HG03139 (cell line): ENCODE data around the gene CCDC148.
A peak's percentile ranks its signal among the peaks of the same experiment; 100 is the strongest.

Experiments used
- ATAC-seq: cut with Tn5 transposase; IDR thresholded peaks from one replicate; pipeline ENCODE4 v1.9.1; 2021; ENCODE audit not compliant: unreplicated experiment

CCDC148 gene

DNA sequence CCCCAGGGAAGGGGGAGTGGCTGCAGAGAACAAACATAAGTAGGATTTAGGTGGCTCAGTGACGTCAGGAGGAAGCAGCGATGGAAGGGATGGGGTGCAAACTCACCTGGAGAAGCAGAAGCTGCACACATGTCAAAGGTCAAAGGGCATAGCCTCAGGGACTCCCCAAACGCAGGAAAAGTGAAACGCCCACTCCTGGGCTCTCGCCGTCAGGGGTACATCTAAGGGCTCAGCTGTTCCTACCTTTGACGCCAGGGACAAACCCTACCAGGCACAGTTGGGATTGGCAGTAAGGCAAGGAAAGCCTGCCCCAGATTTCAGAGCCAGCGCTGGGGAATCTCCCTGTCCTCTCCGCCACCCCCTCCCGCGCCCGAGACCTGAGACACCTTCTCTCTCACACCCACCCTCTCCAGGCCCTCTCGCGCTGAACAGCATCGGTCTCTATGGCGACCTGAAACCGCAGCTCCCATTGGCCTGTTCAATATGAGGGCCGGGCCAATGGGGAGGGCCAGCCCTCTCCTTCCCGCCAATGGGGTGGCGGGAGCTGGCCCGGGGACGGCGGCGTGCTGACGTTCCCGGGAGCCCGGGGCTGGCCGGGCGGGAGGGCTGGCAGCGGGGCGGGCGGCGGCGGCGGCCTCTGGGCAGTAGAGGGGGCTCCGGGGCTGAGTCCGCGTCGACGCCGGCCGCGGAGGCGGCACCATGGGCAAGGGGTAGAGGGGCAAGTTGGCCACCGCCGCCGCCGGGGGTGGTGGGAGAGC lies at the start of gene CCDC148, which contains the start of gene PKP4:
TSS of gene CCDC148 (minus strand) at position 445 of the 758 bp plus-strand sequence. CDS start at position 131, 314 bp downstream.
TSS of gene PKP4 (plus strand) at position 644 of the 758 bp plus-strand sequence. CDS start 76,233 bp downstream, outside the sequence.
- peak; percentile 94 for ATAC-seq

DNA sequence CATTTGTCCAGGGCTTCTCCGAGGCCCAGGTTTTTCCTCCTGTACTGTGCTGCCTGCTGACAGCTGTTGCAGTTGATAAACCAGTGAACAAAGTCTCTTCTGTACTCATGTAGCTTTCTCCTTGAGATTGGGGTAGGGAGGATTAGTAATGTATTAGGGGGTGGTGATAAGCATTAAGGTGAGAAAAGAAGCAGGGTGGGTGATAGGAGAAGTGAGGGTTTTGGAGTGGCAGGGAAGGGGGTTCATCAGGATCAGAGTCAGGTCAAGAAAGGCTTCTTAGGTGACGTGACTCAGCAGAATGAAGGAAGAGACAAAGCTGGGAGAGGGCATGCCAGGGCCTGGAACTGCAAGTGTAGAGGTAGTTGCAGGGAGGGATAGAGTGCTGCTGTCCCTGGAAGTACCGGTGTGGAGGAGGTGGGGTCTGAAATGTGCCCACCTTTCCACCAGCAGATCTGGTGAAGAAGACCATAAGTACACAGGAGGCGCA lies 48.9 kb upstream of the CCDC148 start:
- no peak for ATAC-seq

DNA sequence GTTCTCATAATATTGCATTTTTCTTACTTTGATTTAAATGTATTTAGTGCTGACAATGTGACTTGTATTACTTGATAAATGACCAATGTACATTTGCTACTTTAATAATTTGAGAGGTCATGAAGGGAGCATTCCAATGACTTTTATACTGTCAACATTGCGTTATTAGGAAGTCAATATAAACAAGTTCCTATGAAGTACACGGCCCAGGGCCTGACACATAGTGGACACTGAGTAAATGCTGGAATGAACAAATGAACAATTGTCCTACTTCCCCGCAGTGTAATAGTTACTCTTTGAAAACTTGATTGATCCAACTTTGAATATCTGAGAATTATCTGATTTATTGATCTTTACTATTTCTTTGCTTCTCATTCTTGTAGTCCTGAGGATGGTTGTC lies 47.5 kb upstream of the CCDC148 start:
- ATAC-seq, result no peak

DNA sequence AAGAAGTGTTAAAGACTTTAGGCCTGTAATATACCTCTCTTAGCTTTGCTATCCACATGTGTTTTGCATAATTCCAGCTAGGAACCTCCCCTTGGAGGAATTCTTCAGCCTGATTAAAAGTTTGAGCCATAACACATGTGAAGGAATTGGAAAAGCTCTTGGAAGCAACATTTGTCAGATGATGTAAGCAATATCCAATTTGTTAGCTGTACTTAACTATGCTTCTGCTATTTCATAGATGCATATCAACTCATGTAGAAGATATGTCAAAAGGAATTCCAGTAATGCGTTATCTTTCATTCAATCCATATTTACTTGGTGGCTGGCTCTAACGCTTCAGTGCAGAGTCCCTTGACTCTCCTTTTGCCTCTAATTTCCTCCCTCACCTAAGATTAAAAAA lies 46.4 kb upstream of the CCDC148 start:
- no peak for ATAC-seq

DNA sequence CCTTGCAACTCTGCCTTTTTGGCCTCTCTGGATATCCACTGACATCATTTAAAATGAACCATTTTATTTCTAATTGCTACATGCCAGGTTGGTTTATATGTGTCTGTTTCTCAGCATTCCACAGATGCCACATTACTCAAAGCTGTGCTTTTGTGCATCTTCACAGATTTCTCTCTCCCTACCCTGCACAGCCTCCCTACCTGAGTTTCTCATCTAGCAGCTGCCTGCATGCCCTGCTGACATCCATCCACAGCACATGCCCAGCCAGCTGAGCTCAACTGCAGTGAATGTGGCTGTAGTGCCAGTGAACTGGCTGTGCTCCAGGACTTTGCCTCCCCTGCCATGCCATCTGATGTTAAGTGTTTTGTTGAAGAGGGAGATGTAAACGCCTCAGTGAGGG lies 44.7 kb upstream of the CCDC148 start:
- ATAC-seq, result no peak

DNA sequence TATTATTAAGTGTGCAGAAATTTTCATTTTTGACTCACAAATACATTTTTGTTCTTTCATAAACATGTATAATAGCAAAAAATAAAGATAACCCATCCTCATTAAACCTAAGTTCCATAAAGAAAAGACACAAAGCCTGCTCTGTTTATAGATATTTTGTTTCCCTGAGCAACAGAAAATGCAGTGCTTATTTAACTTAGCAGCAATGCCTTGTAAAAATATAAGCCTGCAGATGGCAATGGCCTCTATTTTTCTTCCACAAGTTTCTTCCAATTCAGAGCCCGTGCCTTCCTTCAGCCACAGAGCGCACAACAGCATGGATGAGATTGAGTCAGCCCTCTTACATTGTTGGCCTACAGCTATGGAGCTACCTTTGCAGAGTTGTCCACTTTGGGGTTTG lies 43.8 kb upstream of the CCDC148 start:
- no peak for ATAC-seq

DNA sequence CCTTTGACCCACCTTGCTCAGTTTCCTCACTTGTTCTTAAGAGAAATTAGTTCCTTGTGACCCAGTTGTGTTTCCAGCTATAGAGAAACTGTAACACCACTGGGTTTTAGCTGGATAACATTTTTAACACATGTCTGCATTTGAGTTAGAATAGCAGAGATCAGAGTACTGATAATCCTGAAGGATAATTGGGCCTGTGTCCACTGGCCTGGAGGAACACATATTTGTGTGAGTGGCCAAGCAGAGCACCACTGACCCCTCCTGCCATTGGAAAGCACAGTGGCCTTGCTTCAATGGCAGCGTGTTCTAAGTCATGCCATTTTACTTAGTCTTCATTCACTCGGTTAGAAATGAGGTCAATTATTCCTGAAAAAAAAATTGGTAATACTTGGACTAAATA lies 42.8 kb upstream of the CCDC148 start:
- ATAC-seq, result no peak

DNA sequence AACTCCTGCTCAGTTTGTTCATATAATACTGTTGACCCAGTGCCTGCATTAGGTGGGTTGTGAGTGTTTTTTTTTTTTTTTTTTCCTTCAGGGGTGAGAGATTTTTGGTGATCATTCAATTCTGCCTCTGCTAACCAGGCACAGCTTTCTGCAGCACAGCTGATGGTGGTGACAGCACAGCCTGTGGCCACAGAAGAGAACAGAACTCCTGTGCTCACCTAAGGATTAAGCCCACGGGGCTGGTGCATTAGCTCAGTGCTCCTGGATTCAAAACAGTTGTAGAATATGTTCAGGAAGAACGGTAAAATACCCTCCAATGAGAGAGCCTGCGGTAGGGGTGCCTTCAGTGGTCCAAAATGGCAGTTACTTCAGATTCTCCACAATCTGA lies 42.2 kb upstream of the CCDC148 start:
- no peak for ATAC-seq

DNA sequence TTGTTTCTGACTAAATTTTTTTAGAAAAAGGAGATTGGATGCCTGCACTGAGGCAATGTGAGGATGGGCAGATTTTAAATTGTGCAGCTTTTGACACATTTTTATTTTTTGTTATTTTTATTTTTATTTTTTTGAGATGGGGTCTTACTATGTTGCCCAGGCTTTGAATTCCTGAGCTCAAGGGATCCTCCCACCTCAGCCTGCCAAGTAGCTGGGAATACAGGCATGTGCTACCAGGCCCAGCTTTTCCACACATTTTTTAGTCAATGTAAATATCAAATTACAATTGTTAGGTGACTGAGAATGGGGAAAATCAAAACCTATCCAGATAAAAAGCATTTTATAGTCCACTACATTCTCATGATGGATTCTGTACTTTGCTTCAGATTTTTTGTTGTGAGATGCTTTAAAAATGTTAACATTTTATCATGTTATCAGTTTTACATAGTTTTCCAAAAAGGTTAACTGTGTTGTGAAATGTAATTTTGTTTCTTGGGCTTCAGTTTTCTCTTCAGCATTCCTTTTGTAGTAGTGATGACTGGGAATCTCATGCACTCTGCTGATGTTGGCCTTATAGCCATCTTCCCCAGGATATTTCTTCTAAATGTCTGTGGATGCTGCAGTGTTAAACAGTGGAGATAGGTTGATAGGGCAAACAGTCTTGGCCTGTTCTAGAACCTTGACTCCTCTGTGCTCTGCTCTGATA lies 41.6 kb upstream of the CCDC148 start:
- ATAC-seq, result no peak

DNA sequence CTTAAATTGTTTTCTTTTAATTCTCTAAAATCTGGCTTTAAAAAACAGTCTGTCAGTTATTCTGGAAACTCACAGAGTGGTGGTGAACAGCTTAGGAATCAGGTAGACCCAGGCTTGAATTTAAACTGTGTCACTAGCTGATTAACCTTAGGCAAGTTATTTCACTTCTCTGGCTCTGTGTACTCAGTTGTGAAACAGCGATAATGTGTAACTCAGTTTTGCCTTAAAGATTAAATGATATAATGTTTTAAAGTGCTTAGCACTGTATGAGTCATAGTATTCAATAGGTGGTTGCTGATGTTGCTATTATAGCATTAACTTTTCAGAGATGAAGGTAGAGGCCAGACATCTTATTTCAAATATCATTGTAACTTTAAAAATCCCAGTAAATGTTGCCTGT lies 40.9 kb upstream of the CCDC148 start:
- no peak for ATAC-seq

DNA sequence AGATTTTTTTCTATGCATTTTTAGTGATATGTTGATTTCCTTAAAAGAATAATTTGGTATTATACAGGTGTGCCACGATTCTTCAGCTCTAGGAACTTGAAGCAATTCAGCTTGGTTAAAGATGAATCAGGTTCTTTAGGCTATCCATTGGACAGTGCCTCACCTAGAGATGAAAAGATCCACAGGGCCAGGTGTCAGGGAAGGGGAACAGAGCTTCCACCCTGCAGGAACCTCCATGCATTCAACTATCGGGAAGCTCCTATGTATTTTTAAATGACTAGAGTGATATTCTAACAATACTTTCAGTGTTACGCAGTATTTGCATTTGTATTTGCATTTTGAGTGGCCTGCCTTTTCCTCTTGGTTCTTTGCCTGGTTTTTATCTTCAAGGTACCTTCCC lies 40.4 kb upstream of the CCDC148 start:
- no peak for ATAC-seq

DNA sequence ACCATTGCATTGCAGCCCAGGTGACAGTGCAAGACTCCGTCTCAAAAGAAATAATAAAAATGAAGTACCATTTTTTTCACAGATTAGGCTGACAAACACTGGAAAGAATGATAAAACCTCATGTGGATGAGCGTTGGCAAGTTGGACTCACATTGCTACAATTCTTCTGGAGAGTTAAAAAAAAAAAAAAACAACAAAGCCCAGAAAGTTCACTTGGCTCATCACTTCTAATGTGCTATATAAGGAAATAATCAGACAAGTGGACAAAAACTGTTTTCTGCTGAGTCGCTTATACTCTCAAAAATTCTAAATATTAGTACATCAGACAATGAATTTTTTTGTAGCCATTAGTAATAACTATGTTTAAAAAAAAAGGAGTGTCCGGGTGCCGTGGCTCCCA lies 38.6 kb upstream of the CCDC148 start:
- no peak for ATAC-seq

DNA sequence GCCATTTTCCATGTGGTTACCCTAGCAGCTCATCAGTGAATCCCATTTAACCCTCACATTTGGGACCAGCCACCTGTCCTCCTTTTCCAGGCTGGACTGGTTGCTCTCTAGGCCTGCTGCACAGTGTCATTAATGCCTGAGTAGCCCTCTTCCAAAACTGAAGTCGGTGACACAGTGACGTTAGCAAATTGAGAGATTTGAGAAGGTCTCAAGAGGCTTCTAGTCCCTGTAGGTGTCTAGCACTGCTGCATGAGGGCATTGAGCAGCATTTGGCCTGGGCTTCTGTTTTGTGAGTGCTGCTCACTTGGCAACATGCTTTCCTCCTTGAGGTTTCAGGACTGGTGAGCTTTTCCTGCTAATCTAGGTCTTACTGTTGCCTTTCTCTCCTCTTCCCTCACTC lies 36.9 kb upstream of the CCDC148 start:
- ATAC-seq, result no peak

DNA sequence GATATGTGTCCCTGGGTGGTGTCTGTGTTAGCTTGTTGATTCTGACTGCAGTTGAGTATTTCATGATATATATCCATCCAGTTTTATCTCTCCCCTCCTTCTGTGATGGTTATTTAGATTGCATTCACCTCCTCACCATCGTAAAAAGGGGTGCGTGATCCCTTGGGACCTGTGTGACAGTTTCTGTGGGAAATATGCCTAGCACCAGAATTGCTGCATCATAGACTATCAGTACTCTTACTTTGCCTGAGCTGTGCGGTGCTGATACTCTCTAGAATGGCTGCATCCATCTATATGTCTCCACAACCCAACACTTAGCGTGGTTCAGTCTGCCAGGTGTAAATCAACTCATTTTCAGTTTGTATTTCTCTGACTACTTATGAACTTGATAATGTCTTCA lies 34.5 kb upstream of the CCDC148 start:
- no peak for ATAC-seq

DNA sequence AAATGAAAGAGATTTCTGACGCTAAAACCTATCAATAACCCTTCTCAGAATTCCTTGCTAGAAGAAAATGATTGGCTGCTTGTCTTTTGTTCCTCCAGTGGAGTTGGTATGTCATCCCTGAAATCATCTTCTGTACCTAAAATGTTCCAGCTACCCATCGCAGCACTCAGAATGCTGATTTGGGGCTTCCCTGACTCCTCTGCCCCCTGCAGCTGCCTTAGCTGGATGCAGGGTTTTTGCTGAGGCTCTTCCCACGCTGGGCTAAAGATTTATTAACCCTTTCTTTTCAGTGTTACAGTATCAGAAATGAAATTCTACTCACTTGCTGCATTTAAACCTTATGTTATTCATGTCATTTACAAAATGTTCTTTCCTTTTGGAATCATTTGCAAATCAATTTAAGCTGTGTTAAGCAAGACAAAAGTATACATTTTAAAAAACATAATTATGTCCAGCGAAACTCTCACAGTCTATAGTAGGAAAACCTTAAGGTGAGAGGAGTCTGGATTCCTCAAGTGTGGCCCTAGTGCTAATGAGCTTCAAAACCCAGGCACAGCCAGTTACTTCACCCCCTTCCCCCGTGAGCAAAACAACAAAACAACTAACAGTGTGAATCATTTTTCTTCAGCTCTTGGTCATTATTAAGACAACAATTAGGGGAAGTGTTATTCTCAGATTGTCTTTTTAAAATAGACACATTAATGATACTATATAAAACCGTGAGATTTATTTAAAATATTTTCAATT lies 33.0 kb upstream of the CCDC148 start:
- ATAC-seq, result no peak

DNA sequence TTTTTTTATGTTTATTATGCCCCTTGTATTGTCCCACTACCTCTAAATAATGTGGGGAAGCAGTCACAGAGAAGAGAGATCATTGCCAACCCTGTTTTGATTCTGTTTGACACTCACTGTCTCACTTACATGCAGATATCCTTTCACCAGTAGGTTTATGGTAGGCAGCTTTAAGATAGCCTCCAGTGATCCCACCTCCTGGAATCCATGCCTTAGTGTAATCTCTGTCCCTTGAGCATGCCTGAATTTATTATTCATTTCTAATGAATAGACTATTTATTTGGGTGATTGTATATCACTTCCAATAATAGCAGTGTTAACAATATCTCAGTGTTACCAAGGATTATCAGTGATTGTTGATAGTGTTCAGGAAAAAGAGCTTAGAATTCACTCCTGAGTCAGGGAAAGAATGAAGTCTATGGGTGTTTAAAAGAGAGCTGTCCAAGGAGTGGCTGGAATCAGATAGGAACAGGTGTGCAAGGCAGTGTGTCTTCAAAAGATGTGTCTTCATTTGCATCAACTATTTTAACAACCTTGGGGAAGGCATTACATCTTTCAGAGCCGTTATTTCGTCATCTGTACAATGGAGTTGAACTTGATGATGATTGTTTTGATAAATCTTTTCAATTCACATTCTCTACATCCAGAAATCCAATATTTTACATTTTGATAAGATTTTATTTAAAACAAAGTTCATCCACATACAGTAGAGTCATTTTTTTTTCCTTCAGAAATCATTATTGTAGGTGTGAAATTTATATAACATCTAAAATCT lies 32.1 kb upstream of the CCDC148 start:
- no peak for ATAC-seq

DNA sequence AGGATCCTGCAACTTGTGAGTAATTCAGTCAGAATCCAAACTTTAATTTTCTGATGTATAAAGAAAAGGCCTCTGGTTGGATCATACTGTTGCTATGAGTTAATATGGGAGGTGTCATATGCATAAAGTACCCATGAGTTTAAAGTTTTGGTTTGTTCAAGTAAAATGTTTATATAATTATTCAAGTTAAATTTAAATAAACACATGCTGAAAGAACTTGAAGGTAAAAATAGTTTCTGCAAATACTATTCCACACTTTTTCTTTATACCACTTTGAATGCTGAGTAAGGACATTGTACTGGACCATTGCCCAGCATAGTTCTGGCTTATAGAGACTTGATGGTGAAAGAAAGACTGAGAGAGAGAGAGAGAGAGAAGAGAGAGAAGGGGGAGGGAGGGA lies 30.9 kb upstream of the CCDC148 start:
- ATAC-seq, result no peak

DNA sequence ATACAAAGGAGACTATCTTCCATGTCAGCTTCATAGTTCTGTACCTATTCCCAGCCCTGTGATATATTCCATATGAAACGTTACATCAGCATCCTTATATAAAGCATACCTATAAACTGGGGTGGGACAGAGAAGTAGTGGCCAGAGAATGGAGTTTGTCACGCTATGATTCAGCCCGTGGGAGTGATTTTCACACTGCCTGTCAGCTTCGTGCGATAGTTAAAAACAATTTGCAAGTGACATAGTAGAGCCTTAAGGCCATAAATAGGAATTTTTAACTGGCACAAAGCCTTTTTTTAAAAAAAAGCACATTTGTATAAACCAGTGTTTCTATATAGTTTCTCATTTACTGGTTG lies 30.4 kb upstream of the CCDC148 start:
- ATAC-seq, result no peak

DNA sequence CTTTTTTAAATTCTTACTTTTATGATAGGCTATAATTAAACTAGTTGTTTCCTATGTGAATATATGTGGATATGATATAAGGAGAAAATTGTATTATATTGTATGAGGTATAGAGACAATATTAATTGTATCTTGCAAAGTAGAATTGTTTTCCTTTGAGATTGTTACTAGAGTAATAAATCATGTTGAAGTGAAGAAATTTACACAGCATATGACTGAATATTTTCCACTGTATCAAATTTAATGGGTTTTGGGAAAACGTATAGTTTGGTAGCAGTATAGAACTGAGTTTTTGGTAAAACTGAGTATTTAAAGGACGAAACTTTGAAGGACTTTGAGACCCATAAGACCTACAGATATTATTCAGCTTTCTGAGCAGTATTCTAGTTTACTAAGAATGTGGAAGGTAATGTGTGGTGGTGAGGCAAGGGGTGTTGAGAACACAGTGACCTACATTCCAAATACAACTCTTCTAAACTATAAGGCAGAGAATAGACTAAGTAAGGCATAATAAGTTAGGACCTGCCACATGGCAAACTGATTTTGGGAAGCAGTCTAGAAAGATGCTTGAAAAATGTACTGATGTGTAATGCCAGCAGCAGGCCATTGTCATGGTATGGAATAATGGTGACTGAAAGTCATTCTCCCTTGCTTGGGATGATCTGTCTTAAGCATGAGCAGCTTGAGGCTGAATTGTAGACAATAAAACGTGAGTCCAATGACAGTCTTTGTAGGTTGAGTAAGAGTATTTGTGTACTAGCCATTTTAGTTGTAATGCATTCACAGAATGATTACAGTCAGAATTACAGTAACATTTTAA lies 29.8 kb upstream of the CCDC148 start:
- ATAC-seq, result no peak

DNA sequence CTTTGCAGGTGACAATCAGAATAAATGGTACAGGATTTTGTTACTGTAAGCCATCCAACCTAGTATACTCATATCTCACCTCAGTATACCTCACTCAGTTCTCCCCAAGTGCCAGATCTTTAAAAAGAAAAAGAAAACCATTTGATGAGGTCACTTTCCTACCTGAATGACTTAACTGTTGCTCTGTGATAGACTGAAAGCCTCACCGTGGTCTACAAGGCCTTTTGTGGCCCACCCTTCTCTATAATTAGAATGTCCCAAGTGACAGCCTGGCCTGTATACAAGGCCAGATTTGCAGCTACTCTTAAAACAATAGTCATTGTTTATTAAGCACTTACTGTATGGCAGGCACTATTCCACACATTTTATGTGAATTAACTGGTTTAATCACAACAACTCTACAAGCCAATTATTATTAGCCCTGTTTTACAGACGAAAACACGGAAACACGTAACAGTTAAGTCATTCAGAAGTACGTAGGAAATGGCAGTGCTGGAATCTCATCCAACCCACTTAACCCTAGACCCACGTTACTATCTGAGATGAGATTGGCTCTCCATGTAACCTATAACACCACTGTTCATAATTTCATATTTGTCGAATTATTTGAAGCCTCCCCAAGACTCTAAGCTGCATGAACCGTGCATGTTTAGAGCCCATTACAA lies 28.5 kb upstream of the CCDC148 start:
- no peak for ATAC-seq
